Gastroesophageal sphincter (tissue), 3 donors: ENCODE measurements around the gene FAM110D.

Experiments
- EP300 ChIP-seq: sonication (generic); formaldehyde crosslinking; IDR thresholded peaks from one replicate; pipeline ENCODE4 v1.6.1; 2017; ENCODE audit warnings: antibody characterized with exemption, mild to moderate bottlenecking
- POLR2A ChIP-seq, 2 donors: fragments of 450-650 bp; IDR thresholded peaks; one replicate each; pipeline ENCODE4 v1.6.1; 2017; ENCODE audit warnings: antibody characterized with exemption in 2 of 2, mild to moderate bottlenecking in 2 of 2, moderate library complexity in 1 of 2
- TF ChIP-seq, protein P1 (sequence below), 4 experiments: fragments of 200-600 bp in 2 of 4; fragments of 450-650 bp in 2 of 4; sonication (generic) in 1 of 4; IDR thresholded peaks; one replicate each; pipeline ENCODE4 v1.5.1; 2017 to 2019; ENCODE audit warnings: antibody characterized with exemption in 4 of 4, mild to moderate bottlenecking in 2 of 4, moderate library complexity in 2 of 4

DNA sequence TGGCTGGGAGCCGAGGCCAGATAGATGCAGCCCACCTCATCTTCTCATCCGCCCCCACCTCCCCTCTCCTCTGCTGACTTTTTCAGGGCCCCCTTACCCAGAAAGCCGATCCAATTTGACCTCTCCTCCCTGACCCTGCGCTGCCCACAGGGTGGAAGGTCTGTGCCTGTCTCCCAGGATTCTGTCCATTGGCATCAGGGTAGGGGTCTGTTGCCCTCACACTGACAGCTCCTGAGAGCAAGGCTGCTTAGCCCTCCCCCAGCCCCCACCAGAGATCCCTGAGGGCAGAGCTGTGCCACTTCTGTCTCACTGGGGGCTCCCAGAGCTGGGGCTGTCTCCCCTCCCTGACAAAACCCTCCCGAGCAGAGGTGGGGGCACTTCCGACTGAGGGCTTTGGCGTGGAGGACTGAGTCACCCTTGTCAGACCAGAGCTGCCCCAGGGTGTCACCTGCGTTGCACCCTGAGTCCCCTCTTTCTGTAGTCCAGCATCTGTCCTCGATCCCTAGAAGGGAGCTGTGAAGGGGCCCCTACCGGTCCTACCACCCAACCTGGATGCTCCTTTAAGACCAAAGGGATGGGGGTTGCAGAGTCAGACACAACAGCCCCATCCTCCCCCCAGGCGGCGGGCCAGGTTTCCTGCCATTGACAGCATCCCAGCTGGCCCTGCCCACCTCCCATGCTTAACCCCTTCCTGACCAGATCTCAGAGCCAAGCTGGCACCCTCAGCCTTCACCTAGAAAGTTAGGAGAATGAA is 2.4 kb upstream of the FAM110D start:
- TF ChIP-seq POLR2A (IDR thresholded peaks at IDR 0.05) (no peak), EP300 (no peak)
- TF ChIP-seq, protein P1, sequence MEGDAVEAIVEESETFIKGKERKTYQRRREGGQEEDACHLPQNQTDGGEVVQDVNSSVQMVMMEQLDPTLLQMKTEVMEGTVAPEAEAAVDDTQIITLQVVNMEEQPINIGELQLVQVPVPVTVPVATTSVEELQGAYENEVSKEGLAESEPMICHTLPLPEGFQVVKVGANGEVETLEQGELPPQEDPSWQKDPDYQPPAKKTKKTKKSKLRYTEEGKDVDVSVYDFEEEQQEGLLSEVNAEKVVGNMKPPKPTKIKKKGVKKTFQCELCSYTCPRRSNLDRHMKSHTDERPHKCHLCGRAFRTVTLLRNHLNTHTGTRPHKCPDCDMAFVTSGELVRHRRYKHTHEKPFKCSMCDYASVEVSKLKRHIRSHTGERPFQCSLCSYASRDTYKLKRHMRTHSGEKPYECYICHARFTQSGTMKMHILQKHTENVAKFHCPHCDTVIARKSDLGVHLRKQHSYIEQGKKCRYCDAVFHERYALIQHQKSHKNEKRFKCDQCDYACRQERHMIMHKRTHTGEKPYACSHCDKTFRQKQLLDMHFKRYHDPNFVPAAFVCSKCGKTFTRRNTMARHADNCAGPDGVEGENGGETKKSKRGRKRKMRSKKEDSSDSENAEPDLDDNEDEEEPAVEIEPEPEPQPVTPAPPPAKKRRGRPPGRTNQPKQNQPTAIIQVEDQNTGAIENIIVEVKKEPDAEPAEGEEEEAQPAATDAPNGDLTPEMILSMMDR (IDR thresholded peaks at IDR 0.05), result no peak
